ENCODE data around the gene S100A7A.

DNA sequence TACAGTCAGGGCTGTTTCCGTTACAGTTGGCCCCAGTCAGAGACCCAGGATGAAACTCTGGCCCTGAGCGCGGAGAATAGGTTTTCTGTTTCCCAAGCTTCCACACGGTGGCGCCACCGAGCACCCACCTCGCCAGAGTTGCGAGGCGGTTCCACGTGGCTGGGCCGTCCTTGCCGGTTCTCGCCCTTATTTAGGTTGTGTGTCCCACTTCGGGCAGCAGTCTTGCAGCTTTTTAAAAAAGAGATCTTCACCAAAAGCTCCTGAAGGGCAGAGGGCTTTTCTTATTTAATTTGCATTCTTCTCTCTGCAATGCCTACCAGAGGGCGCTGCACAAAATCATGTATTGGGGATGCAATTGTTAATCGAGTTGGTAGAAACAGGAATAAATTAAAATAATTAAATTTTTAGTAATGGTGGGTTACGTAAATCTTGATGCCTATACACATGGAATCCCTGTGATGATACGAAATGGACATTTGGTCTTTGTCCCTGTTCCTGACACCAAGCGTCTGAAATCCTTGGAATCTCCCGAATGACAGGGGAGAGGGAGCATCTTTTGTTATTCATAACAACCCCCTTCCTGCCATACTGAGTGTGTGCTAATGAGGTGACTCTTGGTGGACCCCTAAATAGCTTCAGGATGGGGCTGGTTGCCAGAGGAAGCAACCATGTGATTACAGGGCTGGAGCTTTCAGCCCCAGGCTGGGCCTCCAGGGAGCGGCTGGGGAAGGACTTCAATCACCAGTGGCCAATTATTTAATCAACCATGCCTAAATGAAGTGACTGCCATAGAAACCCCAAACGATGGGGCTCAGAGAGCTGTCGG lies 49.7 kb downstream of the S100A7A start:
- TF ChIP-seq, protein P1, sequence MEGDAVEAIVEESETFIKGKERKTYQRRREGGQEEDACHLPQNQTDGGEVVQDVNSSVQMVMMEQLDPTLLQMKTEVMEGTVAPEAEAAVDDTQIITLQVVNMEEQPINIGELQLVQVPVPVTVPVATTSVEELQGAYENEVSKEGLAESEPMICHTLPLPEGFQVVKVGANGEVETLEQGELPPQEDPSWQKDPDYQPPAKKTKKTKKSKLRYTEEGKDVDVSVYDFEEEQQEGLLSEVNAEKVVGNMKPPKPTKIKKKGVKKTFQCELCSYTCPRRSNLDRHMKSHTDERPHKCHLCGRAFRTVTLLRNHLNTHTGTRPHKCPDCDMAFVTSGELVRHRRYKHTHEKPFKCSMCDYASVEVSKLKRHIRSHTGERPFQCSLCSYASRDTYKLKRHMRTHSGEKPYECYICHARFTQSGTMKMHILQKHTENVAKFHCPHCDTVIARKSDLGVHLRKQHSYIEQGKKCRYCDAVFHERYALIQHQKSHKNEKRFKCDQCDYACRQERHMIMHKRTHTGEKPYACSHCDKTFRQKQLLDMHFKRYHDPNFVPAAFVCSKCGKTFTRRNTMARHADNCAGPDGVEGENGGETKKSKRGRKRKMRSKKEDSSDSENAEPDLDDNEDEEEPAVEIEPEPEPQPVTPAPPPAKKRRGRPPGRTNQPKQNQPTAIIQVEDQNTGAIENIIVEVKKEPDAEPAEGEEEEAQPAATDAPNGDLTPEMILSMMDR (conservative IDR thresholded peaks at IDR 0.05; ENCODE audit: low read depth, low read length), result peak; percentile 63
- TF ChIP-seq RAD21 (IDR thresholded peaks at IDR 0.05; ENCODE audit: low read length) (peak; percentile 55), POLR2A (IDR thresholded peaks at IDR 0.05; ENCODE audit: low read depth, low read length) (no peak), SMC3 (IDR thresholded peaks at IDR 0.05; ENCODE audit: low read depth, low read length) (peak; percentile 56), CHD1 (IDR thresholded peaks at IDR 0.05; ENCODE audit: low read depth, low read length) (no peak)

Data from IMR-90 (cell line).